ENCODE results near the gene MSI2. TPM values are rescaled to one million over a fixed set of nuclear protein-coding genes. Genes with fewer than 3 reads are reported as not detected.

The MSI2 gene
- total RNA-seq, 2 experiments from 2014 or later = 59.6 to 61.7 TPM

DNA sequence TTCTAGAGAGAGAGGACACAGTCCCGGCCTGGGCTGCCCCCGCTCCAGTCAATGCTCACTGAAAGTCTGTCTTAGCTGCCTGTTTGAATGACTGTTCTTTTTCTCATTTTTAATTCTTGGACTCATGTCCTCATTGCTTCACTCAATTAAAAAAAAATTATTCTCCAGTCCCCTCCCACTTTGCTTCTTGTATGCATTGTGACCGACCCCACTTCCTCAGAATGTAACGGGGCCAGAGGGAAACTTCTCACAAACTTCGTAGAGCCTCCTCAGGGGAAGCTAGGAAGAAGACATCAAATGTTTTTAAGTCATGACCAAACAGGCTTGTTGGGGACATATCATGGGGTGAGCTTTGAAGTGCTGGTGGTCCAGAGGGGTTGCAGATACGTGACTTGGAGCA lies 375.5 kb downstream of the MSI2 start:
- intact Hi-C loops (cut with micrococcal nuclease) = no loop called here
- no peak overlapping the region for H3K27ac Mint-ChIP-seq
- POLR2A ChIA-PET = interaction anchor here (2.3 kb wide), 1 partner anchor 9 kb away, joined by 7 read pairs; no protein-coding TSS in a partner anchor
- no peaks in the 10 kb centered on the region for H3K4me1 Mint-ChIP-seq (ENCODE audit: low read depth)
- H3K9me3 Mint-ChIP-seq = peaks cover 1% of the 10 kb centered on the region
- TF ChIP-seq, protein P1, sequence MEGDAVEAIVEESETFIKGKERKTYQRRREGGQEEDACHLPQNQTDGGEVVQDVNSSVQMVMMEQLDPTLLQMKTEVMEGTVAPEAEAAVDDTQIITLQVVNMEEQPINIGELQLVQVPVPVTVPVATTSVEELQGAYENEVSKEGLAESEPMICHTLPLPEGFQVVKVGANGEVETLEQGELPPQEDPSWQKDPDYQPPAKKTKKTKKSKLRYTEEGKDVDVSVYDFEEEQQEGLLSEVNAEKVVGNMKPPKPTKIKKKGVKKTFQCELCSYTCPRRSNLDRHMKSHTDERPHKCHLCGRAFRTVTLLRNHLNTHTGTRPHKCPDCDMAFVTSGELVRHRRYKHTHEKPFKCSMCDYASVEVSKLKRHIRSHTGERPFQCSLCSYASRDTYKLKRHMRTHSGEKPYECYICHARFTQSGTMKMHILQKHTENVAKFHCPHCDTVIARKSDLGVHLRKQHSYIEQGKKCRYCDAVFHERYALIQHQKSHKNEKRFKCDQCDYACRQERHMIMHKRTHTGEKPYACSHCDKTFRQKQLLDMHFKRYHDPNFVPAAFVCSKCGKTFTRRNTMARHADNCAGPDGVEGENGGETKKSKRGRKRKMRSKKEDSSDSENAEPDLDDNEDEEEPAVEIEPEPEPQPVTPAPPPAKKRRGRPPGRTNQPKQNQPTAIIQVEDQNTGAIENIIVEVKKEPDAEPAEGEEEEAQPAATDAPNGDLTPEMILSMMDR (IDR thresholded peaks at IDR 0.05) = no peak
- CTCF ChIA-PET = interaction anchor here (1.2 to 1.7 kb wide), 2 partner anchors 40 to 388 kb away, joined by 3 to 6 read pairs; no protein-coding TSS in a partner anchor
- peaks cover 23% of the 10 kb centered on the region for H3K36me3 Mint-ChIP-seq (ENCODE audit: low read depth)
- H3K27me3 Mint-ChIP-seq = no peaks in the 10 kb centered on the region
- DNase-seq = no peak
- no peak for ATAC-seq
- H3K4me3 Mint-ChIP-seq = no peak overlapping the region

DNA sequence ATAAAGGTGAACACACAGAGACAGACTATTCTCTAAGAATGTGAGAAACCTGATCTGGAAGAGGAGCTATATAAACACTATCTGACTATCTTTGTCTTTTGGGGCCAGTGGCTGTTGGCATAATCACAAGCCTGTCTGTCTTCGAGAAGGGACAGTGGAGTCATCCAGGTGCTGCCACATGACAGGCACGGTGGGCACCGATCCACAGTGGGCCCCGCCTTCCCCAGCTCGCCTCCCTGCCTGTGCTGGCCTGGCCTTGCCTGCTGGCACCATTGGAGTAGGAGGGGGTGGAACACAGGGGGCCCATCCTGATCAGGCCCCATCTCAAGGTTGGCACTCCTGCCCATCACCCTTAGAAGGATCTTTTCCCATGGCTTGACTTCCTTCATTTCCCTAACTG lies 376.0 kb downstream of the MSI2 start:
- ChIA-PET CTCF (interaction anchor here (1.2 to 1.7 kb wide), 2 partner anchors 40 to 389 kb away, joined by 3 to 6 read pairs; no protein-coding TSS in a partner anchor), POLR2A (interaction anchor here (2.3 kb wide), 1 partner anchor 9 kb away, joined by 7 read pairs; no protein-coding TSS in a partner anchor)
- Mint-ChIP-seq H3K4me1 (ENCODE audit: low read depth) (no peaks in the 10 kb centered on the region), H3K36me3 (ENCODE audit: low read depth) (peaks cover 23% of the 10 kb centered on the region), H3K9me3 (peaks cover 1% of the 10 kb centered on the region), H3K4me3 (no peak overlapping the region), H3K27ac (no peak overlapping the region), H3K27me3 (no peaks in the 10 kb centered on the region)
- DNase-seq = no peak
- TF ChIP-seq, protein P1 (IDR thresholded peaks at IDR 0.05) = no peak
- intact Hi-C loops (cut with micrococcal nuclease) = no loop called here
- no peak for ATAC-seq

DNA sequence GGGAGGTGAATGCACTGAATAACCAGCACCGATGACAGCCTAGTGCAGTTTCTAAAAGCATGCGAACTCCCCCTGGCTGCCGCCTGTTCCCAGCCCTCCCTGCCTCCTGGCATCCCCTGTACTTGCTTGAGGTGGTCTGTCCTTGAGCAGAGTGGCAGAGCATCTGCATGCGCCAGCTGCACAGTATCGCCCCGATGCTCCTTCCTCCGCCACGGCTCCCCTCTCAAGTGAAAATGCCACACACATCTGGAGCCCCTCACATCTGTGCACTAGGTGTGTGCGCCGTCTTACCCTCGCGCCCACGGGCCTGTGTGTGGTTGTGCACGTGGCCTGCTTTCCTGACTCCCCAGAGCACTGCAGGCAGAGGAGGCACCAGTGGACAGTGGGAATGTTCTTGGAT lies 376.9 kb downstream of the MSI2 start:
- H3K4me1 Mint-ChIP-seq (ENCODE audit: low read depth) = no peaks in the 10 kb centered on the region
- H3K4me3 Mint-ChIP-seq = no peak overlapping the region
- H3K36me3 Mint-ChIP-seq (ENCODE audit: low read depth) = peaks cover 18% of the 10 kb centered on the region
- POLR2A ChIA-PET = no interaction called here
- CTCF ChIA-PET = no interaction called here
- H3K27ac Mint-ChIP-seq = no peak overlapping the region
- H3K27me3 Mint-ChIP-seq = no peaks in the 10 kb centered on the region
- ATAC-seq = no peak
- H3K9me3 Mint-ChIP-seq = peaks cover 1% of the 10 kb centered on the region
- TF ChIP-seq, protein P1 (IDR thresholded peaks at IDR 0.05) = no peak
- intact Hi-C loops (cut with micrococcal nuclease) = no loop called here
- no peak for DNase-seq

DNA sequence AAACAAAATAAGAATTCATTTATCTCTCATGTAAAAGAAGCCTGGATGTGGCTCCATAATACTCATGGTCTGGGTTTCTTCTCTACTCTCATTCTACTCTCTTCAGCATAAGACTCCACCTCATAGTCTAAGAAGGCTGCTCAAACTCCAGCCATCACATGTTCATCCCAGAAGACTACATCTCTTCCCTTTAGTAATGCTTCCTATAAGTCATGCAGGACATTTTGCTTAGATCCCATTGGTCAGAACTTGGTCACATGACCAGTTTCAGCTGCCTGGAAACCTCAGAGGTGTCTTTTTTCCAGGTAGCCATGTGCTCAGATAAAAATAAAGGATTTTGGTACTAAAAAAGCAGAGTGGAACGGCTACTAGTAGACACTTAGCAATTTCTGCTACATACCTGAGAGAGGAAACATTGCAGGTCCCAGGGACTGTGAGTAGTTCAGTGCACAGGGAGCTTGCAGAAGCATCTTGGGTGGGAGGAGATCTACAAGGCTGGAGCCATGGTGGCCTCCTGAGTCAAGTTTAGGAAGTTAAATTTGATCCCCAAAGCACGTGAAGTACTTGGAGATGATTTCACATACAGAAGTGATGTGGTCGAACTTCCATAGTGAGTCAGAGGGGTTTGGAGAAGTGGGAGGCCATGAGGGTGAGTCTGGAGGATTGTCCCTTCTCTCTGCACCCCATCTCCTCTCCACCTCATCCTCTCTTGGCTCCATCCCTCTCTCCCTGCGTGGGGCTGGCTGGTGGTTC lies 378.6 kb downstream of the MSI2 start:
- POLR2A ChIA-PET = no interaction called here
- intact Hi-C loops (cut with micrococcal nuclease) = no loop called here
- ATAC-seq (no peak), DNase-seq (no peak)
- Mint-ChIP-seq H3K27ac (no peak overlapping the region), H3K4me1 (ENCODE audit: low read depth) (no peaks in the 10 kb centered on the region), H3K36me3 (ENCODE audit: low read depth) (peaks cover 17% of the 10 kb centered on the region), H3K27me3 (no peaks in the 10 kb centered on the region), H3K4me3 (no peak overlapping the region), H3K9me3 (peaks cover 1% of the 10 kb centered on the region)
- TF ChIP-seq, protein P1 (IDR thresholded peaks at IDR 0.05) = no peak
- CTCF ChIA-PET = no interaction called here

DNA sequence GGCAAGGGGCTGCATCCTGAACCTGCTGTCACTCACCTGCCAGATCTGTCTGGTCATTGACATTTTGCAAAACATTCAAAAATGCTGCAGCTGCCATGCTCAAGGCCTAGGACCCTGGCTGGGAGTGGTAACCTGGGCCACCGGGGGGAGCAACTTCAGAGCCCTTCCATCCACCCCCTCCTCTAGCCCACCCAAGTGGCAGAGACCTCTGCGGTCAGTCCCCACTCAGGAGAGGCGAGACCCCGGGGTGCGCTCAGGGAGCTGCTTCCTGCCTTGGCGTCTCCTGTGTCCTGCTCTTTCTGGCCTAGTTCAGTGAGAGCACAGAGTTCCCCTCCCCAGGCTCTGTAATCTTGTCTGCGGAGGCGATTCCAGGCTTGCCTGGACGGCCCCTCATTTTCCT lies 380.0 kb downstream of the MSI2 start:
- Mint-ChIP-seq H3K27ac (no peak overlapping the region), H3K36me3 (ENCODE audit: low read depth) (peaks cover 18% of the 10 kb centered on the region), H3K4me1 (ENCODE audit: low read depth) (no peaks in the 10 kb centered on the region), H3K9me3 (peaks cover 1% of the 10 kb centered on the region), H3K4me3 (no peak overlapping the region), H3K27me3 (no peaks in the 10 kb centered on the region)
- DNase-seq (no peak), ATAC-seq (no peak)
- TF ChIP-seq, protein P1 (IDR thresholded peaks at IDR 0.05) = no peak
- intact Hi-C loops (cut with micrococcal nuclease) = no loop called here
- CTCF ChIA-PET = interaction anchor here (0.9 kb wide), 1 partner anchor 197 kb away, joined by 3 read pairs; no protein-coding TSS in a partner anchor
- POLR2A ChIA-PET = no interaction called here

Data from activated CD8-positive, alpha-beta T cell treated with anti-CD3 and anti-CD28 coated beads for 36 hours (primary cell).